Stimulated activated naive B cell treated with anti-CD40 and anti-IgM and Interleukin-4, amounts not matched to agents 10 μg/mL and 1 μg/mL and 100 μg/mL, for 72 hours (primary cell): ENCODE measurements around the gene ADH1A.
"Not testable (repeated sequence)": the region's sequence is repeated elsewhere in the genome, so short reads cannot be mapped to it uniquely, and the experiment has no call there.

ENCODE experiments used
- ATAC-seq, 2 donors: fragments of 150-1000 bp; cut with Tn5 transposase; replicated peaks; 2 replicates each; pipeline ENCODE4 v1.10.0; 2021; ENCODE audit warnings: moderate library complexity in 1 of 2
- DNase-seq: peaks from one replicate; pipeline ENCODE4 v3.0.0; 2021
- H3K27ac Mint-ChIP-seq: one replicate; pipeline ENCODE4 v1.8.0; 2022; ENCODE audit warnings: mild to moderate bottlenecking, mixed read lengths
- H3K27me3 Mint-ChIP-seq, 2 donors: one replicate each; pipeline ENCODE4 v1.8.0; 2022; ENCODE audit warnings: mixed read lengths in 2 of 2
- H3K36me3 Mint-ChIP-seq, 2 donors: one replicate each; pipeline ENCODE4 v1.8.0; 2022; ENCODE audit warnings: mixed read lengths in 2 of 2, mild to moderate bottlenecking in 1 of 2
- H3K4me1 Mint-ChIP-seq, 2 donors: one replicate each; pipeline ENCODE4 v1.8.0; 2022; ENCODE audit warnings: mixed read lengths in 2 of 2, mild to moderate bottlenecking in 1 of 2
- H3K4me3 Mint-ChIP-seq, 2 donors: one replicate each; pipeline ENCODE4 v1.8.0; 2022; ENCODE audit warnings: mild to moderate bottlenecking in 2 of 2, mixed read lengths in 2 of 2, moderate library complexity in 1 of 2
- H3K9me3 Mint-ChIP-seq, 2 donors: one replicate each; pipeline ENCODE4 v1.8.0; 2022; ENCODE audit warnings: mixed read lengths in 2 of 2, mild to moderate bottlenecking in 1 of 2

The ADH1A gene

DNA sequence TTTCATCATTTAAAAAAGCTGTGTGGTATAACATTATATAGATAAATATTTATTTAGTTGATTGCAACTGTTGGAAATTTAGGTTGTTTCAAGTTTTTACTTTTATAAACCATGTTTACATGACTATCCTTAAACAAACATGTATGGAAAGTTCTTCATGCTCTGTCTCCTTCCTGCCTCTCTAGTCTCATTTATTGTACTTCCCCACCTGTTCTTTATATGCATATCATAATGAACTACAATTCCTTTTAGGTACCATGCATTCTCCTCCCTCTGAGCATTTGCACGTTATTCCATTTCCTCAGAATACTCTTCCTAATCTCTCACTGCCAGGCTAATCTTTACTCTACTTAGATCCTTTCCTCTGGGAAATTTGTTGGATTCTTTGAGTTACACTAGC, 54.8 kb downstream of the ADH1A start:
- DNase-seq: no peak
- Mint-ChIP-seq H3K27ac (no peak overlapping the region), H3K4me1 (no peaks in the 10 kb centered on the region), H3K27me3 (no peaks in the 10 kb centered on the region), H3K4me3 (no peak overlapping the region), H3K36me3 (no peaks in the 10 kb centered on the region), H3K9me3 (peaks cover 6 to 7% of the 10 kb centered on the region in 2 donors)
- ATAC-seq: no peak

DNA sequence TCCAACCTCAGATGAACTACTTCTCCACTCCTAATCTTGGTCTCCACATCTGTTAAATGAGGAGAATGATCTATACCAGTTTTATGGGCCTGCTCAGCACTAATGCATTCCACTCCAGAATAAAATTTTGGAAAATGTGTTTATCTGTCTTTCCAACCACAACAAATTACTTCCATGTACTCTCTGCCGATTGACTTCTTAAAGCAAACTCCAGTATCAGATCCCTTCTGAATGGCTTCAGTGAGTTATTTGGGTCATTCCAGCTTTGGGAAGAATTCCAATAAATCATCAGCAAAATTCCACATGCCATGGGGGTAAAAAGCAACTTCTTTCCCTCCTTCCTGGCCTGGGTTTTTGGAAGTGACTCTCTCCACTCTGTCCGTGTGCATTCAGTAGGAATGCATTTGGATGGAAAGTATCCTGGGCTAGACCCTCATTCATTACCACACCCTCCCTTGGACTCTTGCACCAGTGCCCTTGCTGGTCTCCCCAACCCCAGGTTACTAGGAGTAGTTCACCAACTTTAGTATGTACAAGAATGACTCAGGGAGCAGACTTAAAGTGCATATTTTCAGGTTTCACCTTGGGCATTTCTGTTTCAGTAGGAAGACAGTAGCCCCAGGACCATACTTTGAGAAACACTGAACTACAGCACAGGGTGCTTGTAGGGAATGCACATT, 56.3 kb downstream of the ADH1A start:
- H3K36me3 Mint-ChIP-seq: no peaks in the 10 kb centered on the region
- H3K27me3 Mint-ChIP-seq: no peaks in the 10 kb centered on the region
- H3K4me3 Mint-ChIP-seq: no peak overlapping the region
- peaks cover 0 to 2% of the 10 kb centered on the region in 2 donors for H3K4me1 Mint-ChIP-seq
- peaks cover 8 to 14% of the 10 kb centered on the region in 2 donors for H3K9me3 Mint-ChIP-seq
- no peak overlapping the region for H3K27ac Mint-ChIP-seq
- DNase-seq (no peak), ATAC-seq (no peak)

GRCh38 chr4:99233397-99233796, 57.4 kb downstream of the ADH1A start:
- not testable (repeated sequence) for DNase-seq, H3K36me3 Mint-ChIP-seq, ATAC-seq, H3K4me3 Mint-ChIP-seq, H3K27me3 Mint-ChIP-seq, H3K4me1 Mint-ChIP-seq, H3K27ac Mint-ChIP-seq
- peaks cover 8 to 18% of the 10 kb centered on the region in 2 donors for H3K9me3 Mint-ChIP-seq

DNA sequence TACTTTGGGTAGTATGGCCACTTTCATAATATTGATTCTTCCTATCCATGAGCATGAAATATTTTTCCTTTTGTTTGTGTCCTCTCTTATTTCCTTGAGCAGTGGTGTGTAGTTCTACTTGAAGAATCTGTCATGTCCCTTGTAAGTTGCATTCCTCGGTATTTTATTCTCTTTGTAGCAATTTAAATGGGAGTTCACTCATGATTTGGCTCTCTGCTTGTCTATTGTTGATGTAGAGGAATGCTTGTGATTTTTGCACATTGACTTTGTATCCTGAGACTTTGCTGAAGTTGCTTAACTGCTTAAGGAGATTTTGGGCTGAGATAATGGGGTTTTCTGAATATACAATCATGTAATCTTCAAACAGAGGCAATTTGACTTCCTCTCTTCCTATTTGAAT, 62.1 kb downstream of the ADH1A start:
- DNase-seq, ATAC-seq, H3K36me3 Mint-ChIP-seq, H3K4me3 Mint-ChIP-seq, H3K4me1 Mint-ChIP-seq, H3K27ac Mint-ChIP-seq, H3K27me3 Mint-ChIP-seq: not testable (repeated sequence)
- peaks cover 5 to 19% of the 10 kb centered on the region in 2 donors for H3K9me3 Mint-ChIP-seq

- H3K4me3 Mint-ChIP-seq, H3K27me3 Mint-ChIP-seq, ATAC-seq, H3K27ac Mint-ChIP-seq, H3K36me3 Mint-ChIP-seq, DNase-seq, H3K4me1 Mint-ChIP-seq: not testable (repeated sequence)
- peaks cover 7 to 21% of the 10 kb centered on the region in 2 donors for H3K9me3 Mint-ChIP-seq
These were observed 63.1 kb downstream of the ADH1A start for GRCh38 chr4:99227646-99228045.
